ENCODE measurements around the gene QRSL1. TPM values are rescaled to one million over a fixed set of nuclear protein-coding genes. Genes with fewer than 3 reads are reported as not detected.

QRSL1 gene
- total and polyA plus RNA-seq, 2 donors: 9.4 to 12.3 TPM

DNA sequence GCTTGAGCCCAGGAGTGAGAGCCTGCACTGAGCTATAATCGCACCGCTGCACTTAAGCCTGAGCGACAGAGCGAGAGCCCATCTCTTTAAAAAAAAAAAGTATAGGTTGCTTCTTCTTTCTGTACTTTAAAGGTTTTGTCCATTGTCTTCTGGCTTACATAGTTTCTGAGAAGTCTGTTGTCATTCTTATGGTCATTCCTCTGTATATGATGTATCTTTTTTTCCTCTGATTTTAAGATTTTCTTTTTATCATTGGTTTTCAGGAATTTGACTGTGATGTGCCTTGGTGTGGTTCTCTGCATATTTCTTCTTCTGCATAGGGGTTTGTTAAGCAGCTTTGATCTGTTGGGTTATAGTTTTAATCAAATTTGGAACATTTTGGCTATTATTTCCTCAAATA, 29.1 kb downstream of the QRSL1 start:
- H3K36me3 ChIP-seq (ENCODE audit: control insufficient read depth in 2 of 2, insufficient read depth in 2 of 2, low read length in 1 of 2): peaks cover 24 to 54% of the 10 kb centered on the region in 2 donors

DNA sequence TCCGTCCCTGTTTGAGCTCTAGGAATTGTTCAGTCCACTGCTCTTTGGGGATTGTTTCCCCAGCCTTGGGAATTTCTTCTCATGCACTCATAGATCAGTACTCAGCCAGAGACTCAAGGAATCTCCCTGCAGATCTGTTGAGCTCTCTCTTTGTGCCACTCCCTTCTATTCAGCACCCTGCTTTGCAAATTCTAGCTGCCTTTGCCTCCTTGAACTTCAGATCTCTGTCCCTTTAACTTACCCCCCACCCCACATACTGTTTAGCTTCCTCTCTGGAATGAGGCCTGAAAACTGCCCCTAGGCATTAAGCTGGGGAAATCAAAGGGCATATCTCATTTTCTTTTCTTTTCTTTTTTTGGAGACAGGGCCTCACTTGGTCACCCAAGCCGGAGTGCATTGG, 30.5 kb downstream of the QRSL1 start:
- H3K9me3 ChIP-seq (ENCODE audit: control insufficient read depth in 2 of 2, insufficient read depth in 1 of 2, low read length in 1 of 2): peaks cover 2 to 7% of the 10 kb centered on the region in 2 donors
- DNase-seq (ENCODE audit: low read depth in 6 of 9, low spot score in 9 of 9): no peak
- no peaks in the 10 kb centered on the region for H3K27me3 ChIP-seq (ENCODE audit: control insufficient read depth in 2 of 2, insufficient read depth in 1 of 2, low read length in 1 of 2)
- peaks cover 25 to 47% of the 10 kb centered on the region in 2 donors for H3K36me3 ChIP-seq (ENCODE audit: control insufficient read depth in 2 of 2, insufficient read depth in 2 of 2, low read length in 1 of 2)
- H3K4me3 ChIP-seq (ENCODE audit: low read length in 2 of 2): no peak overlapping the region
- H3K27ac ChIP-seq (ENCODE audit: low read depth in 1 of 2, low read length in 1 of 2): no peak overlapping the region
- WGBS: 95% methylated on average over 2 of the region's 2 CpGs
- no peaks in the 10 kb centered on the region for H3K4me1 ChIP-seq (ENCODE audit: control insufficient read depth in 2 of 2, insufficient read depth in 2 of 2, low read length in 2 of 2)

More for the DNA sequence above, 29.1 kb downstream of the QRSL1 start:
- no peaks in the 10 kb centered on the region for H3K4me1 ChIP-seq (ENCODE audit: control insufficient read depth in 2 of 2, insufficient read depth in 2 of 2, low read length in 2 of 2)
- H3K4me3 ChIP-seq (ENCODE audit: low read length in 2 of 2): no peak overlapping the region
- no peak overlapping the region for H3K27ac ChIP-seq (ENCODE audit: low read depth in 1 of 2, low read length in 1 of 2)
- WGBS: over 99% methylated on average over 4 of the region's 4 CpGs
- DNase-seq (ENCODE audit: low read depth in 6 of 9, low spot score in 9 of 9): no peak
- H3K9me3 ChIP-seq (ENCODE audit: control insufficient read depth in 2 of 2, insufficient read depth in 1 of 2, low read length in 1 of 2): peaks cover 2 to 7% of the 10 kb centered on the region in 2 donors
- H3K27me3 ChIP-seq (ENCODE audit: control insufficient read depth in 2 of 2, insufficient read depth in 1 of 2, low read length in 1 of 2): no peaks in the 10 kb centered on the region

DNA sequence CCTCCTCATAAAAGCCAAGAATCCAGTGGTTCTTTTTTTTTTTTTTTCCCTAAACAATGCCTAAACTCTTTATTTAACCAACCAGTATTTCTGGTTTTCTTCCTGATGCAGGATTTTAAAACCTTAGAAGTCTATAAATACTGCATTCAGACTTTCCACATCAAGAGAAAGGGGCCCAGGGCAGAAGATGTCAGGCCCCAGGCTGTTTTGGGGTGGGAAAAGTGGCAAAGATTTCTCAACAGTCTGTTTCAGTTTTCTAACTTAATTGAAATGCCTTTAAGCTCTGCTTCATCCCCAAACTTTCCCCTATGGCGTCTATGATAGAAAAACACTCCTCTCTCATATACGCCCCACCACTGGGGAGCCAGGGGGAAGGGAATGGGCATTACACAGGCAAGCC, 33.1 kb downstream of the QRSL1 start:
- no peaks in the 10 kb centered on the region for H3K27me3 ChIP-seq (ENCODE audit: control insufficient read depth in 2 of 2, insufficient read depth in 1 of 2, low read length in 1 of 2)
- no peak overlapping the region for H3K4me3 ChIP-seq (ENCODE audit: low read length in 2 of 2)
- peaks cover 2 to 7% of the 10 kb centered on the region in 2 donors for H3K9me3 ChIP-seq (ENCODE audit: control insufficient read depth in 2 of 2, insufficient read depth in 1 of 2, low read length in 1 of 2)
- H3K27ac ChIP-seq (ENCODE audit: low read depth in 1 of 2, low read length in 1 of 2): no peak overlapping the region
- no peaks in the 10 kb centered on the region for H3K4me1 ChIP-seq (ENCODE audit: control insufficient read depth in 2 of 2, insufficient read depth in 2 of 2, low read length in 2 of 2)
- no peak for DNase-seq (ENCODE audit: low read depth in 6 of 9, low spot score in 9 of 9)
- WGBS: over 99% methylated on average over 2 of the region's 2 CpGs
- H3K36me3 ChIP-seq (ENCODE audit: control insufficient read depth in 2 of 2, insufficient read depth in 2 of 2, low read length in 1 of 2): peaks cover 19 to 40% of the 10 kb centered on the region in 2 donors

DNA sequence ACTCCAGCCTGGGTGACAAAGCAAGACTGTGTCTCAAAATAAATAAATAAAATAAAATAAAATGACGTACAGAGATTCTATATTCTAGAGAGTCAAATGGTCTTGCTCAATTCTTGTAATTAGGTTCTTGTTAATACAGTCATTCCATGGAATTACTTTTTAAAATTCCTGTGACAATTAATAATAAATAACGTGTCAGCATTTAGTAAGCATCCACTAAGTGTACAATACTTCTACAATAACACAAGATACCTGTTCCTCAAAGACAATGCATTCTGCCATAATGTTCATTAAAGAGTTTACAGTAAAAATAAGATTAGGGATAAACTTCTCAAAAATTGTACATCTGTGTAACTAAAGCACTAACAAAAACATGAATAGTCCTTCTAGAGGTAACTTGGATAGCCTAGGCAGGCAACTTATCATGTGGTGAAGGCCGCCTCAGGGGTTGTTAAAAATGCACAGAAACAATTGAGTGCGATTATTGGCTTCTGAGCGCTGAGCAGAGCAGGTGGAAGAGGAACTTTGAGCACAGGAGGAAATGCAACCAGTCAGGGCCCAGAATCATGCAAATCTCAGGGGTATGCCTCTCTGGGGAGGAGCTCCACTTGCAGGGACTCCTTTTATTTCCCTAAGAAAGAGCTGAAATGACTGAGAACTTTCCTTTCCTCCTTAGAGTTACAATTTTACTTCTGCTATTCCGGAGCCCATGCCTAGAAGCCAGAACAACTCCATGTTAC, 37.1 kb downstream of the QRSL1 start:
- Histone ChIP-seq H3K36me3 (ENCODE audit: control insufficient read depth in 2 of 2, insufficient read depth in 2 of 2, low read length in 1 of 2) (peaks cover 7 to 16% of the 10 kb centered on the region in 2 donors), H3K4me3 (ENCODE audit: low read length in 2 of 2) (no peak overlapping the region), H3K4me1 (ENCODE audit: control insufficient read depth in 2 of 2, insufficient read depth in 2 of 2, low read length in 2 of 2) (no peaks in the 10 kb centered on the region), H3K9me3 (ENCODE audit: control insufficient read depth in 2 of 2, insufficient read depth in 1 of 2, low read length in 1 of 2) (no peaks in the 10 kb centered on the region), H3K27me3 (ENCODE audit: control insufficient read depth in 2 of 2, insufficient read depth in 1 of 2, low read length in 1 of 2) (no peaks in the 10 kb centered on the region), H3K27ac (ENCODE audit: low read depth in 1 of 2, low read length in 1 of 2) (no peak overlapping the region)
- 84% methylated on average over 6 of the region's 6 CpGs for WGBS
- peak in 2 of 9 donors; percentile 2 to 17 for DNase-seq (ENCODE audit: low read depth in 6 of 9, low spot score in 9 of 9)

DNA sequence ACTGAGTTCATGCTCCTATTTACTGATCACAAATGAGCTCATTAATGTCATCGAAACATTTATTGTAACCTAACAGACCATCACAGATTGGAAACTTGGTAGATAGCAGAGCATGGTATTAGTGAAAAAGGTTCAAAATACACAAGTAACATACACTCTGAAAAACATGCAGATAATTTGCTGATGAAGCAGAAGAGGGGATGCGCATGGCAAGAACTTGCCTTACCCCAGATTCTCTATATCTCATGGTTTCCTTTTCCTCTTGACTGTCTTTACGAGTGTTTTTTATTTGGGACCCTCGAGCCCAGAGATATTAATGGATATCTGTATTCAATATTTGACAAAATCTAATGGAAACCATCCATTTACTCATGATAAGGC, 37.6 kb downstream of the QRSL1 start:
- no peak overlapping the region for H3K4me3 ChIP-seq (ENCODE audit: low read length in 2 of 2)
- no peak for DNase-seq (ENCODE audit: low read depth in 6 of 9, low spot score in 9 of 9)
- peaks cover 7 to 16% of the 10 kb centered on the region in 2 donors for H3K36me3 ChIP-seq (ENCODE audit: control insufficient read depth in 2 of 2, insufficient read depth in 2 of 2, low read length in 1 of 2)
- H3K27me3 ChIP-seq (ENCODE audit: control insufficient read depth in 2 of 2, insufficient read depth in 1 of 2, low read length in 1 of 2): no peaks in the 10 kb centered on the region
- H3K4me1 ChIP-seq (ENCODE audit: control insufficient read depth in 2 of 2, insufficient read depth in 2 of 2, low read length in 2 of 2): no peaks in the 10 kb centered on the region
- H3K9me3 ChIP-seq (ENCODE audit: control insufficient read depth in 2 of 2, insufficient read depth in 1 of 2, low read length in 1 of 2): no peaks in the 10 kb centered on the region
- 96% methylated on average over 4 of the region's 4 CpGs for WGBS
- no peak overlapping the region for H3K27ac ChIP-seq (ENCODE audit: low read depth in 1 of 2, low read length in 1 of 2)

DNA sequence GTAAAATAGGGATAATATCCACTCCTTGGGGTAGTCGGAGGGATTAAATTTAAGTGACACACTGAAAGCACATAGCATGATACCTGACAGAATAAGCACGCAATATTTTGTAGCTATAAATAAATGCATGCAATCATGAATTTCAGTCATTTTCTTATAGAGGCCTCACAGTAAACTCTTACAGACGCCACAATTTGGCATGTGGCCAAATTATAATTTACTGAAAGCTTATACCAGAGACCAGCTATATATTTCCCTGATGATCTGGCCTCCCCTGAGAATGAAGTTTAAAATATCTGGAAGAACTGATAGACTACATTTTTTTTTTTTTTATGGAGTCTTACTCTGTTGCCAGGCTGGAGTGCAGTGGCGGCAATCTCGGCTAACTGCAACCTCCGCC, 40.9 kb downstream of the QRSL1 start:
- H3K36me3 ChIP-seq (ENCODE audit: control insufficient read depth in 2 of 2, insufficient read depth in 2 of 2, low read length in 1 of 2): peaks cover 3 to 9% of the 10 kb centered on the region in 2 donors
- H3K4me1 ChIP-seq (ENCODE audit: control insufficient read depth in 2 of 2, insufficient read depth in 2 of 2, low read length in 2 of 2): no peaks in the 10 kb centered on the region
- H3K4me3 ChIP-seq (ENCODE audit: low read length in 2 of 2): no peak overlapping the region
- H3K27ac ChIP-seq (ENCODE audit: low read depth in 1 of 2, low read length in 1 of 2): no peak overlapping the region
- no peaks in the 10 kb centered on the region for H3K9me3 ChIP-seq (ENCODE audit: control insufficient read depth in 2 of 2, insufficient read depth in 1 of 2, low read length in 1 of 2)
- DNase-seq (ENCODE audit: low read depth in 6 of 9, low spot score in 9 of 9): no peak
- H3K27me3 ChIP-seq (ENCODE audit: control insufficient read depth in 2 of 2, insufficient read depth in 1 of 2, low read length in 1 of 2): no peaks in the 10 kb centered on the region
- 93% methylated on average over 6 of the region's 6 CpGs for WGBS

DNA sequence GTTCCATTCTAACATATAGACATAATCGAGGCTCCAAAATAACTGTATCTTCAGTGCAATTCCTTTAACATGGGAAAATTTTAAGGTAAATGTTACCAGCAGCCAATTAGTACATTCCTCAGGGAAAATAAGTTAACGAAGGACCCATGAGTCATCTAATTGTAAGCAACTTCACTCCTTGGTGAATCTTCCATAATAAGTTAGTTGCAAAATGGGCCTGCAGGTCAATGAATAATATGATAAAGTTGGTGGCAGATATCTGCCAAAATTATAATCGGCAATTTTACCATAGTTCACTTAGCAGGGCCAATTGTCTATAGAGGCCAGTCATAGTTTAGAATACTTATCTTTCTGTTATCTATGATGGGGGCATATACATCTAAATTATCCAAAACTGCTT, 42.3 kb downstream of the QRSL1 start:
- H3K27me3 ChIP-seq (ENCODE audit: control insufficient read depth in 2 of 2, insufficient read depth in 1 of 2, low read length in 1 of 2): no peaks in the 10 kb centered on the region
- WGBS: 97% methylated on average over 3 of the region's 3 CpGs
- no peaks in the 10 kb centered on the region for H3K9me3 ChIP-seq (ENCODE audit: control insufficient read depth in 2 of 2, insufficient read depth in 1 of 2, low read length in 1 of 2)
- H3K4me3 ChIP-seq (ENCODE audit: low read length in 2 of 2): no peak overlapping the region
- DNase-seq (ENCODE audit: low read depth in 6 of 9, low spot score in 9 of 9): no peak
- H3K27ac ChIP-seq (ENCODE audit: low read depth in 1 of 2, low read length in 1 of 2): no peak overlapping the region
- no peaks in the 10 kb centered on the region for H3K4me1 ChIP-seq (ENCODE audit: control insufficient read depth in 2 of 2, insufficient read depth in 2 of 2, low read length in 2 of 2)
- H3K36me3 ChIP-seq (ENCODE audit: control insufficient read depth in 2 of 2, insufficient read depth in 2 of 2, low read length in 1 of 2): peaks cover 0 to 3% of the 10 kb centered on the region in 2 donors

DNA sequence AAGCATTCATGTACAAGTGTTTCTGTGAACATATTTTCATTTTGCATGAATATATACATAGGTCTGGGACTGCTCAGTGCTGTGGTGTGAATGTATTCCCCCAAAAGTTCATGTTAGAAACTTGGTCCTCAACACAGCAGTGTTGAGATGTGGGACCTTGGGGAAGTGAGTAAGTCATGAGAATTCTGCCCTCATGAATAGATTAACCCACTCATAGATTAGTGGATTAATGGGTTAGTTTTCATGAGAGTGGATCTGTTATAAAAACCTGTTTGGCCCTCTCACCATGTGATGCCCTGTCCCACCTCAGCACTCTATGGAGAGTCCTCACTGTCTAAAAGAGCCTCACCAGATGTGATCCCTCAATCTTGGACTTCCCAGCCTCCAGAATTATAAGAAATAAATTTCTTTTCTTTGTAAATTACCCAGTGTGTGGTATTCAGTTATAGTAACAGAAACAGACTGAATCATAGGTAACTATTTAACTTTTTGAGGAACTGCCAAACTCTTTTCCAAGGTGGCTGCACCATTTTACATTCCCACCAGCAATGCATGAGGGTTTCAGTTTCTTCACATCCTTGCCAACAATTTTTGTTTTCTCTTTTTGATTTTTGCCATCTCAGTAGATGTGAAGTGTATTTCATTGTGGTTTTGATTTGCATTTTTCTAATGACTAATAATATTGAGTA, 45.3 kb downstream of the QRSL1 start:
- H3K9me3 ChIP-seq (ENCODE audit: control insufficient read depth in 2 of 2, insufficient read depth in 1 of 2, low read length in 1 of 2): no peaks in the 10 kb centered on the region

DNA sequence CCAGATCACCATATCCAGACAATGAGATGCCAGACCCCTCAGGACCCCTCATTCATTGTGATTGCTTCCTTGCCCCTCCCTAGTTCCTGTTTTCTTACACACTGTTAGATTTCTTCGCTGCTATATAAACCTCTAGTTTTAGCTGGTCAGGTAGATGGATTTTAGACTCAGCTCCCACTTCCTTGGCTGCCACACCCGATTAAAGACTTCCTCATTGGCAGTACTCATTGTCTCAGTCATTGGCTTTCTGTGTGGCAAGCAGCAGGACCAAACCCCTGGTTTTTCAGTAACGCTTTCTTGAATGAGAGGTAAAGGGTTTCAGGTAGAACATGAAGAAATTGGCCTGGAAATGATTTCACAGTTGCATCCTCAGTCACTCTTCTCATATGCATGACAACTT, 47.9 kb downstream of the QRSL1 start:
- Histone ChIP-seq H3K4me1 (ENCODE audit: control insufficient read depth in 2 of 2, insufficient read depth in 2 of 2, low read length in 2 of 2) (no peaks in the 10 kb centered on the region), H3K27me3 (ENCODE audit: control insufficient read depth in 2 of 2, insufficient read depth in 1 of 2, low read length in 1 of 2) (no peaks in the 10 kb centered on the region), H3K9me3 (ENCODE audit: control insufficient read depth in 2 of 2, insufficient read depth in 1 of 2, low read length in 1 of 2) (no peaks in the 10 kb centered on the region), H3K27ac (ENCODE audit: low read depth in 1 of 2, low read length in 1 of 2) (no peak overlapping the region), H3K36me3 (ENCODE audit: control insufficient read depth in 2 of 2, insufficient read depth in 2 of 2, low read length in 1 of 2) (no peaks in the 10 kb centered on the region), H3K4me3 (ENCODE audit: low read length in 2 of 2) (no peak overlapping the region)
- no peak for DNase-seq (ENCODE audit: low read depth in 6 of 9, low spot score in 9 of 9)
- 82% methylated on average over 3 of the region's 3 CpGs for WGBS

More for the DNA sequence above, 45.3 kb downstream of the QRSL1 start:
- no peaks in the 10 kb centered on the region for H3K4me1 ChIP-seq (ENCODE audit: control insufficient read depth in 2 of 2, insufficient read depth in 2 of 2, low read length in 2 of 2)
- H3K27me3 ChIP-seq (ENCODE audit: control insufficient read depth in 2 of 2, insufficient read depth in 1 of 2, low read length in 1 of 2): no peaks in the 10 kb centered on the region
- H3K27ac ChIP-seq (ENCODE audit: low read depth in 1 of 2, low read length in 1 of 2): no peak overlapping the region
- no peaks in the 10 kb centered on the region for H3K36me3 ChIP-seq (ENCODE audit: control insufficient read depth in 2 of 2, insufficient read depth in 2 of 2, low read length in 1 of 2)
- no peak overlapping the region for H3K4me3 ChIP-seq (ENCODE audit: low read length in 2 of 2)
- no peak for DNase-seq (ENCODE audit: low read depth in 6 of 9, low spot score in 9 of 9)

Measured in thymus (tissue), 11 donors.